ENCODE measurements around the gene ALPP. TPM values are rescaled to one million over a fixed set of nuclear protein-coding genes. Genes with fewer than 3 reads are reported as not detected.
A peak's percentile ranks its signal among the peaks of the same experiment; 100 is the strongest.

ALPP gene
- total RNA-seq, 1 donor from 2014 or later: 0.38 TPM

GRCh38 chr2:232386740-232387450 is 8.3 kb downstream of the ALPP start:
- TF ChIP-seq, protein P1, sequence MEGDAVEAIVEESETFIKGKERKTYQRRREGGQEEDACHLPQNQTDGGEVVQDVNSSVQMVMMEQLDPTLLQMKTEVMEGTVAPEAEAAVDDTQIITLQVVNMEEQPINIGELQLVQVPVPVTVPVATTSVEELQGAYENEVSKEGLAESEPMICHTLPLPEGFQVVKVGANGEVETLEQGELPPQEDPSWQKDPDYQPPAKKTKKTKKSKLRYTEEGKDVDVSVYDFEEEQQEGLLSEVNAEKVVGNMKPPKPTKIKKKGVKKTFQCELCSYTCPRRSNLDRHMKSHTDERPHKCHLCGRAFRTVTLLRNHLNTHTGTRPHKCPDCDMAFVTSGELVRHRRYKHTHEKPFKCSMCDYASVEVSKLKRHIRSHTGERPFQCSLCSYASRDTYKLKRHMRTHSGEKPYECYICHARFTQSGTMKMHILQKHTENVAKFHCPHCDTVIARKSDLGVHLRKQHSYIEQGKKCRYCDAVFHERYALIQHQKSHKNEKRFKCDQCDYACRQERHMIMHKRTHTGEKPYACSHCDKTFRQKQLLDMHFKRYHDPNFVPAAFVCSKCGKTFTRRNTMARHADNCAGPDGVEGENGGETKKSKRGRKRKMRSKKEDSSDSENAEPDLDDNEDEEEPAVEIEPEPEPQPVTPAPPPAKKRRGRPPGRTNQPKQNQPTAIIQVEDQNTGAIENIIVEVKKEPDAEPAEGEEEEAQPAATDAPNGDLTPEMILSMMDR (IDR thresholded peaks at IDR 0.05): no peak
- ATAC-seq (ENCODE audit: low read depth): no peak
- Mint-ChIP-seq H3K27ac (no peak overlapping the region), H3K4me3 (peak overlapping the region; percentile 24), H3K4me1 (peaks cover 20% of the 10 kb centered on the region), H3K27me3 (peaks cover 32% of the 10 kb centered on the region), H3K9me3 (peaks cover 2% of the 10 kb centered on the region), H3K36me3 (ENCODE audit: low read depth) (no peaks in the 10 kb centered on the region)
- intact Hi-C loops (cut with micrococcal nuclease): no loop called here
- ChIA-PET POLR2A (no interaction called here), CTCF (no interaction called here)
- DNase-seq: no peak

GRCh38 chr2:232387451-232388171 is 9.1 kb downstream of the ALPP start:
- ChIA-PET CTCF (no interaction called here), POLR2A (no interaction called here)
- Mint-ChIP-seq H3K36me3 (ENCODE audit: low read depth) (no peaks in the 10 kb centered on the region), H3K9me3 (peaks cover 2% of the 10 kb centered on the region), H3K4me3 (no peak overlapping the region), H3K27ac (no peak overlapping the region), H3K27me3 (peaks cover 29% of the 10 kb centered on the region), H3K4me1 (peaks cover 20% of the 10 kb centered on the region)
- no peak for ATAC-seq (ENCODE audit: low read depth)
- intact Hi-C loops (cut with micrococcal nuclease): no loop called here
- DNase-seq: no peak
- TF ChIP-seq, protein P1 (IDR thresholded peaks at IDR 0.05): no peak

DNA sequence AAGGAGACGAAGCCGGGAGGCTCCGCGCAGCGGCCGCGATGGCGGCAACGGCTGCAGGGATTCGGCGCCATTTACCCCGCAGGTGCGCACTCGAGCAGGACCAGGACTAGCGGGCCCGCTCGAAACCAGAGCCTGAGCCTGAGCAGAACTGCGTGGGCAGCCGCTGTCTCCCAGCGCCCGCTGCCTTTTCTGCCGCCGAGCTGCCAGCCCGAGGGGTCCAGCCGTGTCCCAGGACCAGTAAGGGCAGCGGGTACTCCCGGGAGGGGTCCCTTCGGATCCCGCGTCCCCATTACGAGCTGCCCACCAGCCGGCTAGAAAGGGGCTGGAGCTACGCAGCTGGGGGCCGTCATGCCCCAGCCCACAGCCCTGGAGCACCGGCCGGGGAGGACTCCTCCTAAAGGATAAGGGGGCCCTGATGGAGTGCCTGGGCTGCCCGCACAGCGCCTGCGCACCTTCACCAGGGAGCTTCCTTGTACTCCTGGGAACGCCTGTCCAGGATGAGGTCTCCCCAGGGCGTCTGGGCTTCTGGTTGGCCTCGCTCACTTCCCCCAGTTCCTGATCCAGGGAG is 9.9 kb downstream of the ALPP start:
- H3K4me1 Mint-ChIP-seq: peaks cover 20% of the 10 kb centered on the region
- peaks cover 26% of the 10 kb centered on the region for H3K27me3 Mint-ChIP-seq
- no peak for ATAC-seq (ENCODE audit: low read depth)
- H3K27ac Mint-ChIP-seq: no peak overlapping the region
- intact Hi-C loops (cut with micrococcal nuclease): no loop called here
- ChIA-PET CTCF (no interaction called here), POLR2A (no interaction called here)
- no peak overlapping the region for H3K4me3 Mint-ChIP-seq
- H3K9me3 Mint-ChIP-seq: peaks cover 2% of the 10 kb centered on the region
- no peaks in the 10 kb centered on the region for H3K36me3 Mint-ChIP-seq (ENCODE audit: low read depth)
- no peak for DNase-seq
- TF ChIP-seq, protein P1 (IDR thresholded peaks at IDR 0.05): no peak

DNA sequence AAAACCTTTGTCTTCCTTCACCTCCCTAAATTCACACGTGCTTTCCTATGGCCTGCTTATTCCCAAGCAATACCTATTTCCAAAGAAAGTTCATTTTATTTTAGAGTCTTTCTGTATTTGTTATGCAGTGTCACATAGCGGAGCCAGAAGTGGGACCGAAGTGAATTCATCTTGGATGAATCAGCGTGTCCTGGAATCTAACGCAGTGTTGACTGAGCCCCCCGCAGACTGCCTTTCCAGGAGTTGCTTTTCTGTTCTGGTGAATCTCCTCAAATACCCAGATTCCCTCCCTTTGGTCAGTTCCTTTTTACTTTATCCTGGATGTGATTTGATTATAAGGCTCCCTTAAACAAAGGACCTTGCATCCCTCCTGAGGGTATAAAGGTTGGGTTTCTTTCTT is 10.8 kb downstream of the ALPP start:
- DNase-seq (no peak), ATAC-seq (ENCODE audit: low read depth) (no peak)
- H3K9me3 Mint-ChIP-seq: peaks cover 2% of the 10 kb centered on the region
- H3K36me3 Mint-ChIP-seq (ENCODE audit: low read depth): no peaks in the 10 kb centered on the region
- no peak overlapping the region for H3K27ac Mint-ChIP-seq
- intact Hi-C loops (cut with micrococcal nuclease): no loop called here
- peaks cover 26% of the 10 kb centered on the region for H3K27me3 Mint-ChIP-seq
- H3K4me3 Mint-ChIP-seq: no peak overlapping the region
- peaks cover 17% of the 10 kb centered on the region for H3K4me1 Mint-ChIP-seq
- POLR2A ChIA-PET: no interaction called here
- TF ChIP-seq, protein P1 (IDR thresholded peaks at IDR 0.05): no peak
- CTCF ChIA-PET: no interaction called here

DNA sequence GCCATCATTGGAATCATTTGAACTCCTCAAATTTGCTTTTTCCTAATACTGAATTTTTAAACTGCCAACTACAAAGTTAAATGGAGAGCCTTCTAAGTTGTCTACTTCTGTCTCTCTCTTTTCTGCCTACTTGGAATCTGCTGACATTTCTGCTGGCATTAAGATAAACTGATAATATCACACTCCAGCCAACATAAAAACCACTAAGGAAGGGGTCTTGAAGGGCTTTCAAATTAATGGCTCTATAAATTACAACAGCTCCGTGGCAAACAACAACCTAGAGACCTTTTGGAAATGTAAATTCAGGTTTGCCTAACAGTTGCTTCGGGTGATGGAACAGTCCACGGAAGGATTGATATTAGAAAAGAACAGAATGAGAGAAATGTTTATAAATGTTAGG is 12.1 kb downstream of the ALPP start:
- Mint-ChIP-seq H3K27me3 (peaks cover 28% of the 10 kb centered on the region), H3K36me3 (ENCODE audit: low read depth) (no peaks in the 10 kb centered on the region), H3K4me1 (peaks cover 8% of the 10 kb centered on the region), H3K4me3 (no peak overlapping the region), H3K27ac (no peak overlapping the region), H3K9me3 (no peaks in the 10 kb centered on the region)
- ChIA-PET POLR2A (no interaction called here), CTCF (no interaction called here)
- DNase-seq (no peak), ATAC-seq (ENCODE audit: low read depth) (no peak)
- intact Hi-C loops (cut with micrococcal nuclease): no loop called here
- TF ChIP-seq, protein P1 (IDR thresholded peaks at IDR 0.05): no peak
